Suprapubic skin (tissue), 4 donors: Measurements from ENCODE around the gene HNF1B. TPM values are rescaled to one million over a fixed set of nuclear protein-coding genes. Genes with fewer than 3 reads are reported as not detected.

Source experiments
- DNase-seq, 2 donors: peaks; one replicate each; pipeline ENCODE4 v3.0.0-alpha.2; 2019; ENCODE audit warnings: low spot score in 2 of 2
- H3K27ac ChIP-seq: fragments of 200-600 bp; sonication (generic); one replicate; pipeline ENCODE4 v1.5.1; 2019
- H3K27me3 ChIP-seq: fragments of 200-600 bp; sonication (generic); one replicate; pipeline ENCODE4 v1.5.1; 2019
- H3K36me3 ChIP-seq: fragments of 200-600 bp; sonication (generic); one replicate; pipeline ENCODE4 v1.5.1; 2019
- H3K4me1 ChIP-seq: fragments of 200-600 bp; sonication (generic); one replicate; pipeline ENCODE4 v1.5.1; 2019
- H3K4me3 ChIP-seq: fragments of 200-600 bp; sonication (generic); one replicate; pipeline ENCODE4 v1.5.1; 2019; ENCODE audit warnings: mild to moderate bottlenecking
- H3K9me3 ChIP-seq: fragments of 200-600 bp; sonication (generic); one replicate; pipeline ENCODE4 v1.5.1; 2019
- EP300 ChIP-seq: sonication (generic); formaldehyde crosslinking; IDR thresholded peaks from one replicate; pipeline ENCODE4 v1.6.1; 2017; ENCODE audit warnings: antibody characterized with exemption
- POLR2A ChIP-seq, 2 donors: fragments of 450-650 bp; IDR thresholded peaks; one replicate each; pipeline ENCODE4 v1.6.1; 2017; ENCODE audit warnings: antibody characterized with exemption in 2 of 2, mild to moderate bottlenecking in 2 of 2, moderate library complexity in 2 of 2
- POLR2AphosphoS5 ChIP-seq, 3 donors: sonication (generic); formaldehyde crosslinking; IDR thresholded peaks; one replicate each; pipeline ENCODE4 v1.6.1; 2017; ENCODE audit warnings: antibody characterized with exemption in 3 of 3
- WGBS: methylation state at CpG from one replicate; pipeline ENCODE4 v1.1.5; 2018; 5-methylcytosine and 5-hydroxymethylcytosine counted together
- total RNA-seq, 4 donors: library from RNA; depleted of rRNA; stranded (reverse); fragments of >200 nt; gene quantifications; one replicate each; pipeline ENCODE4 v1.1.0, GENCODE V29; 2016
- TF ChIP-seq, protein P1 (sequence below), 2 donors: fragments of 200-600 bp in 1 of 2; fragments of 450-650 bp in 1 of 2; sonication (generic) in 1 of 2; IDR thresholded peaks; one replicate each; pipeline ENCODE4 v1.5.1; 2016 to 2019; ENCODE audit warnings: antibody characterized with exemption in 2 of 2, mild to moderate bottlenecking in 1 of 2, moderate library complexity in 1 of 2

HNF1B gene
- not detected for total RNA-seq

DNA sequence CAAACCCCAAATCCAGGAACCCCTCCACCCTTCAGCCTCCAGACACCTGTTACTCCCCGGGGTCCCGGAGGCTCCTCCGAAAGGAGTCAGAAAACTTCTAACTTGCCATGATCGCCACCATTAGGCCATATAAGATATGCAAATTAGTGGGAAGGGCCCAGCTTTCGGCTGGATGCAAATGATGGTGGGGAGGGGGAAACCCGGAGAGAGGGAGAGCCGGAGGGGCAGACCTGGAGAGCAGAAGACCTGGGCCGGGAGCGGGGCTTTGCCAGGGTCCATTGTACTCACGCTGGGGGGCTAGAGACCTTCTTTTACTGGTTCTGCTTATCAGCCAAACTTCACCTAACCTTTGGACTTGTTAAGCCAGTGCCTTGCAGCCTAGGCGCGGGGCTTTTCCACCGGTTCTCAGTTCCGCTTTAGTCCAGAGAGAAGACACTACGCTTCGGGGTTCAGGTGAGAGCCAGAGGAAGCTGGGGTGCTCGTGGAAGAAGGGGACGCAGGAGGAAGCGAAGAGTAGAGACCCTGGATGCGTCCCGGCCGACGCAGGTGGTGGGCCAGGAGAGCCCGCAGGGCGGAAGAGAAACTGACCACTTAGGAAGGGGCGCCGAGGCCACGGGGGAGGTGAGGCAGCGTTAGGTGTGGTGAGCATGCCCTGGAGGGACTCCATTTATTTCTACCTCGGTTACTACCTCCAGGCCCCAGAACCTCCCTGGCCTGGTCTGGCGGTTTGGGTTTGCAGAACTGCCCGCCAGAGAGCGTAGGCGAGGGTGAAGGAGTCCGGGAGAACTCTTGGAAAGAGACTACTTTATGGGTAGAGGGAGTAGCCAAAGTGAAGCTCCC is at the start of gene HNF1B:
Gene HNF1B (minus strand): TSS at position 99 of the 840 bp plus-strand sequence. CDS start 175 bp downstream, outside the sequence.
- H3K27ac ChIP-seq = no peak within 1 kb of the TSS
- no peak for TF ChIP-seq POLR2A (IDR thresholded peaks at IDR 0.05)
- no peak for TF ChIP-seq POLR2AphosphoS5 (IDR thresholded peaks at IDR 0.05)
- TF ChIP-seq EP300 = no peak
- TF ChIP-seq, protein P1, sequence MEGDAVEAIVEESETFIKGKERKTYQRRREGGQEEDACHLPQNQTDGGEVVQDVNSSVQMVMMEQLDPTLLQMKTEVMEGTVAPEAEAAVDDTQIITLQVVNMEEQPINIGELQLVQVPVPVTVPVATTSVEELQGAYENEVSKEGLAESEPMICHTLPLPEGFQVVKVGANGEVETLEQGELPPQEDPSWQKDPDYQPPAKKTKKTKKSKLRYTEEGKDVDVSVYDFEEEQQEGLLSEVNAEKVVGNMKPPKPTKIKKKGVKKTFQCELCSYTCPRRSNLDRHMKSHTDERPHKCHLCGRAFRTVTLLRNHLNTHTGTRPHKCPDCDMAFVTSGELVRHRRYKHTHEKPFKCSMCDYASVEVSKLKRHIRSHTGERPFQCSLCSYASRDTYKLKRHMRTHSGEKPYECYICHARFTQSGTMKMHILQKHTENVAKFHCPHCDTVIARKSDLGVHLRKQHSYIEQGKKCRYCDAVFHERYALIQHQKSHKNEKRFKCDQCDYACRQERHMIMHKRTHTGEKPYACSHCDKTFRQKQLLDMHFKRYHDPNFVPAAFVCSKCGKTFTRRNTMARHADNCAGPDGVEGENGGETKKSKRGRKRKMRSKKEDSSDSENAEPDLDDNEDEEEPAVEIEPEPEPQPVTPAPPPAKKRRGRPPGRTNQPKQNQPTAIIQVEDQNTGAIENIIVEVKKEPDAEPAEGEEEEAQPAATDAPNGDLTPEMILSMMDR (IDR thresholded peaks at IDR 0.05) = no peak
- no peaks in the 10 kb centered on the region for H3K9me3 ChIP-seq
- H3K27me3 ChIP-seq = peaks cover 96% of the 10 kb centered on the region
- H3K36me3 ChIP-seq = no peaks in the 10 kb centered on the region
- DNase-seq = no peak
- peaks cover 40% of the 10 kb centered on the region for H3K4me1 ChIP-seq
- H3K4me3 ChIP-seq = peak within 1 kb of the TSS; percentile 43
- 11% methylated on average over 32 of the region's 35 CpGs for whole genome bisulfite sequencing

- H3K9me3 ChIP-seq = no peaks in the 10 kb centered on the region
- TF ChIP-seq POLR2AphosphoS5 (IDR thresholded peaks at IDR 0.05) = no peak
- TF ChIP-seq, protein P1 (IDR thresholded peaks at IDR 0.05) = no peak
- no peak for TF ChIP-seq EP300
- TF ChIP-seq POLR2A (IDR thresholded peaks at IDR 0.05) = no peak
- no peaks in the 10 kb centered on the region for H3K4me1 ChIP-seq
Observed at GRCh38 chr17:37792787-37793186, 47.9 kb upstream of the HNF1B start.

GRCh38 chr17:37791447-37792399 is 46.9 kb upstream of the HNF1B start:
- WGBS = 58% methylated on average over 19 of the region's 19 CpGs
- Histone ChIP-seq H3K27me3 (peaks cover 56% of the 10 kb centered on the region), H3K36me3 (no peaks in the 10 kb centered on the region), H3K27ac (no peak overlapping the region), H3K4me1 (no peaks in the 10 kb centered on the region), H3K4me3 (no peak overlapping the region), H3K9me3 (no peaks in the 10 kb centered on the region)
- TF ChIP-seq POLR2AphosphoS5 (IDR thresholded peaks at IDR 0.05) (no peak), EP300 (no peak), POLR2A (IDR thresholded peaks at IDR 0.05) (no peak)
- TF ChIP-seq, protein P1 (IDR thresholded peaks at IDR 0.05) = no peak
- DNase-seq = no peak

More at GRCh38 chr17:37792787-37793186, 47.9 kb upstream of the HNF1B start:
- H3K27ac ChIP-seq = no peak overlapping the region
- 75% methylated on average over 2 of the region's 2 CpGs for WGBS
- peaks cover 61% of the 10 kb centered on the region for H3K27me3 ChIP-seq
- H3K4me3 ChIP-seq = no peak overlapping the region
- DNase-seq = no peak
- no peaks in the 10 kb centered on the region for H3K36me3 ChIP-seq

- 69% methylated on average over 8 of the region's 9 CpGs for WGBS
- Histone ChIP-seq H3K27me3 (peaks cover 51% of the 10 kb centered on the region), H3K4me3 (no peak overlapping the region), H3K9me3 (no peaks in the 10 kb centered on the region), H3K36me3 (no peaks in the 10 kb centered on the region), H3K4me1 (no peaks in the 10 kb centered on the region), H3K27ac (no peak overlapping the region)
- TF ChIP-seq, protein P1 (IDR thresholded peaks at IDR 0.05) = no peak
- TF ChIP-seq POLR2AphosphoS5 (IDR thresholded peaks at IDR 0.05) (no peak), EP300 (no peak), POLR2A (IDR thresholded peaks at IDR 0.05) (no peak)
- no peak for DNase-seq
Observed at GRCh38 chr17:37789771-37790541, 45.1 kb upstream of the HNF1B start.
